Stromal cell of bone marrow (primary cell): ENCODE results near the gene ANKRD28.
"Not testable (repeated sequence)": the region's sequence is repeated elsewhere in the genome, so short reads cannot be mapped to it uniquely, and the experiment has no call there.

ENCODE experiments used
- DNase-seq: peaks from one replicate; pipeline ENCODE4 v3.0.0-alpha.2; 2012; ENCODE audit warnings: low read depth

The ANKRD28 gene

GRCh38 chr3:15797642-15798303 is at the start of gene ANKRD28:
ANKRD28 (minus strand) TSS chr3:15797979; CDS start chr3:15796521, 1,458 bp downstream.
- DNase-seq, result peak; percentile 97

DNA sequence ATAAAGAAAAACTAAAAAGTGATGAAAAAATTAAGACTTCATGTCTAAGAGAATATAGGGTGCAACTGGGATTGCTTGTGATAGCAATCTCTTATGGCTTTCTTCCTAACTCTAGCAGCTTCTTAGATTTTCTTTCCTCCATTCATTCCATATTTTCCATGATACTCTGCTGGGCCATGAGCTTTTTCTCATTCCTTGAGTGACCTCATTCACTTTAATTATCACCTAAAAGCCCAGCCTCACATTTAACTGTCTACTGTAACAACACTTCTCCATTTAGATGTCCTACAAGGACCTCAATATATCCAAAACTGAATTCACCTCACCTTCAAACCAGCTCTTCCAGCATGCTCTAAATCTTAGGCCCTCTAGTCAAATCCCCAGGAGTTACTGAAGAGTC is 49.5 kb upstream of the ANKRD28 start:
- no peak for DNase-seq

GRCh38 chr3:15846606-15847005 is 48.8 kb upstream of the ANKRD28 start:
- no peak for DNase-seq

- DNase-seq, result no peak
Observed at GRCh38 chr3:15845475-15845874, 47.7 kb upstream of the ANKRD28 start.

- no peak for DNase-seq
Observed at GRCh38 chr3:15844889-15845288, 47.1 kb upstream of the ANKRD28 start.

GRCh38 chr3:15841091-15841973 is 43.6 kb upstream of the ANKRD28 start:
- not testable (repeated sequence) for DNase-seq

- DNase-seq, result no peak
Observed at GRCh38 chr3:15839568-15839967, 41.8 kb upstream of the ANKRD28 start.

GRCh38 chr3:15831927-15832326 is 34.1 kb upstream of the ANKRD28 start:
- no peak for DNase-seq

DNA sequence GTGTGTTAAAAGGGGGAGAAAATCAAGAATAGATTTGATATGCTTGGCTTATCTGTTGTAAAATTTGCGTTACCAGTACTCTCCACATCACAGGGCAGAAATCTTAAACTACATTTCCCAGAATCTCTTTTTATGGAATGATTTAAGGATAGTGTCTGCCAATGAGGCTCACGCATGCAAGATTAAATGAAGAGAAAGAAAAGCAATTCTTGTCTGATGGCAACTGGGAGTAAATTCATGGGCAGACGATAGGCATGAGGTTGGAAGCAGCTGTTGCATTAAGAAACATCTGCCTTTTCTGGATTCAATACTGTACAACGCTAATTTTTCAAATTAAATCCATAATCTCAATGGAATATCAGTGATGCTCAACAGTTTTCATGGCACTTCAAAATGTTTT is 27.2 kb upstream of the ANKRD28 start:
- DNase-seq, result no peak

- no peak for DNase-seq
Observed at GRCh38 chr3:15823092-15823491, 25.3 kb upstream of the ANKRD28 start.

DNA sequence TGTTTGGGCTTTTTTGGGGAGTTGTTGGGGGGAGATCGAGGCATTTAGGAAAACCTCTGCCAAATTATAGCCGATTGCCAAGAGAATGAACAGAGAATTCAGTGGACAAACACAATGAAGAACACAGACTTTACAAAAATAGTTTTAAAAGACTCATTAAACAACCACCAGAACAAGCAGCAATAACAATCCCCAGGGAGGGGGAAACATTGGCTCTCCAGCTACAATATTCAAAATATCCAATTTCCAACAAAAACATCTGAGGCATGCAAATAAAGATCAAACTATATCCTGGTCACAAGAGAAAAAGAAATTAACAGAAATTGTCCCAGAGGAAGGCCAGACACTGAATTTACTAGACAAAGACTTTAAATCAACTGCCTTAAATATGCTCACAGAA is 24.5 kb upstream of the ANKRD28 start:
- no peak for DNase-seq

DNA sequence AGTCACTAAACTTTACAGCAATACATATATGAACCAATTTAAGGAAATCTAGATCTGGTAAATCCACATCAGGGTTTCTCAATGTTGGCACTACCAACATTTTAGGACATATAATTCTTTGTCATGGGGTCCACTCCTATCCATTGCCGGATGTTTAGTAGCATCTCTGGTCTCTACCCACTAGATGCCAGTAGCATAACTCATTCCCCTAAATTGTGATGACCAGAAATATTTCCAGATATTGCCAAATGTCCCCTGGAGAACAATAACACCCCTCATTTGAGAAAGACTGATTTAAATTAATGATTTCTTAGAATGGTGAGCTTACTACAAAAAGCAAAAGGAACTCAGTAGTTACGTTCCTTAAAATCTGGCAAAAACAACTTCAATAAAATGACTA is 23.1 kb upstream of the ANKRD28 start:
- DNase-seq, result no peak

- no peak for DNase-seq
Observed at GRCh38 chr3:15819576-15819975, 21.8 kb upstream of the ANKRD28 start.

- no peak for DNase-seq
Observed at GRCh38 chr3:15819043-15819442, 21.3 kb upstream of the ANKRD28 start.

GRCh38 chr3:15815696-15816095 is 17.9 kb upstream of the ANKRD28 start:
- DNase-seq, result peak; percentile 67

DNA sequence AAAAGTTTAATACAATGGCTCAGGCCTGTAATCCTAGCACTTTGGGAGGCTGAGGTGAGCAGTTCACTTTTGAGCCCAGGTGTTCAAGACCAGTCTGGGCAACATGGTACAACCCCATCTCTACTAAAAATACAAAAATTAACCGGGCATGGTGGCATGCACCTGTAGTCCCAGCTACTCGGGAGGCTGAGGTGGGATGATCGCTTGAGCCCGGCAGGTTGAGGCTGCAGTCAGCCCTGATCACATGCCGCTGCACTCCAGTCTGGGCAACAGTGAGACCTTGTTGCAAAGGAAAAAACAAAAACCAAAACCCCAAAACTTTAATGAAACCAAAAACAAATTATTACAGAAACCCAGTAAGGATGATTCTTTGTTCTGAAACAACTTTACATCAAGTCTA is 15.3 kb upstream of the ANKRD28 start:
- not testable (repeated sequence) for DNase-seq

GRCh38 chr3:15812183-15812582 is 14.4 kb upstream of the ANKRD28 start:
- DNase-seq, result no peak

- DNase-seq, result no peak
Observed at GRCh38 chr3:15810702-15811101, 12.9 kb upstream of the ANKRD28 start.

DNA sequence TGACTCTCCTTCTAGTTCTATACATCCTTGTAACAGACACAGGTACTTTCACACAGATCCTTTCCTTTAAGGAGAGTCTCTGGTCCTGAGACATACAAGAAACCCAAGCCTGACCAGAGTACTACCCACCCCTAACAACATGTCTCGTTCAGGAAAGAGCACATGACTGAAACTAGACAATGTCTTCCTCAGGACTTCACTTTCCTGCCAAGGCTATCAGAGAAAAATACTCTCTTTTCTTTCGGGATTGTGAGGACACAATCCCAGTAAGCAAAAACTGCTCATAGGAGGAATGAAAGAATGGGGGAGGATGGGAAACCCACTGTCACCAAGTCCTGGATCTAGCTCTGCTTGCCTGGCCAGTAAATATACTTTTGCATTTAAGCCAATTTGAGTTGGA is 11.5 kb upstream of the ANKRD28 start:
- no peak for DNase-seq

- no peak for DNase-seq
Observed at GRCh38 chr3:15808679-15809310, 11.0 kb upstream of the ANKRD28 start.

GRCh38 chr3:15805756-15806266 is 8.0 kb upstream of the ANKRD28 start:
- peak; percentile 72 for DNase-seq

- no peak for DNase-seq
Observed at GRCh38 chr3:15804553-15805095, 6.8 kb upstream of the ANKRD28 start.
